H9 (cell line): ENCODE results near the gene BHLHA15. TPM values are rescaled to one million over a fixed set of nuclear protein-coding genes. Genes with fewer than 3 reads are reported as not detected.

Experiments
- DNase-seq: peaks from one replicate; pipeline ENCODE4 v3.0.0-alpha.2; 2017
- H2AFZ ChIP-seq: one replicate; pipeline ENCODE4 v1.6.1; 2013; ENCODE audit warnings: mild to moderate bottlenecking, low read length, control low read depth, moderate library complexity
- H2AK5ac ChIP-seq: 2 replicates; pipeline ENCODE4 v1.6.1; 2013; ENCODE audit warnings: low read length, control low read depth, mixed read lengths; ENCODE audit not compliant: insufficient read length
- H2BK120ac ChIP-seq: one replicate; pipeline ENCODE4 v1.6.1; 2013; ENCODE audit warnings: low read depth, mild to moderate bottlenecking, low read length, control low read depth, inconsistent platforms; ENCODE audit not compliant: poor library complexity, severe bottlenecking
- H2BK12ac ChIP-seq: 2 replicates; pipeline ENCODE4 v1.6.1; 2013; ENCODE audit warnings: low read length, control low read depth, mixed read lengths, low read depth; ENCODE audit not compliant: insufficient read length
- H2BK15ac ChIP-seq: 2 replicates; pipeline ENCODE4 v1.6.1; 2013; ENCODE audit warnings: low read depth, low read length, control low read depth
- H2BK20ac ChIP-seq: one replicate; pipeline ENCODE4 v1.6.1; 2013; ENCODE audit warnings: low read depth, mild to moderate bottlenecking, low read length, control low read depth, inconsistent platforms; ENCODE audit not compliant: poor library complexity, severe bottlenecking
- H2BK5ac ChIP-seq: 2 replicates; pipeline ENCODE4 v1.6.1; 2013; ENCODE audit warnings: low read length, control low read depth, mixed read lengths; ENCODE audit not compliant: insufficient read length
- H3K14ac ChIP-seq: 2 replicates; pipeline ENCODE4 v1.6.1; 2013; ENCODE audit warnings: low read length, control low read depth; ENCODE audit not compliant: insufficient read depth
- H3K18ac ChIP-seq: 2 replicates; pipeline ENCODE4 v1.6.1; 2013; ENCODE audit warnings: low read depth, mild to moderate bottlenecking, mixed read lengths, low read length, control low read depth; ENCODE audit not compliant: insufficient read length
- H3K23ac ChIP-seq: 2 replicates; pipeline ENCODE4 v1.6.1; 2013; ENCODE audit warnings: low read length, control low read depth, mixed read lengths, low read depth; ENCODE audit not compliant: insufficient read length
- H3K23me2 ChIP-seq: 2 replicates; pipeline ENCODE4 v1.6.1; 2013; ENCODE audit warnings: low read depth, mild to moderate bottlenecking, mixed read lengths, low read length, control low read depth; ENCODE audit not compliant: insufficient read length, poor library complexity, severe bottlenecking
- H3K27ac ChIP-seq: 2 replicates; pipeline ENCODE4 v1.5.1; 2013; ENCODE audit warnings: low read length, control low read depth, mixed read lengths, low read depth; ENCODE audit not compliant: insufficient read length
- H3K27me3 ChIP-seq: 2 replicates; pipeline ENCODE4 v1.6.1; 2013; ENCODE audit warnings: low read length, control low read depth, inconsistent platforms; ENCODE audit not compliant: insufficient read depth
- H3K4ac ChIP-seq: 2 replicates; pipeline ENCODE4 v1.6.1; 2013; ENCODE audit warnings: low read depth, mild to moderate bottlenecking, control low read depth, inconsistent platforms, low read length, moderate library complexity
- H3K4me1 ChIP-seq: 2 replicates; pipeline ENCODE4 v1.6.1; 2013; ENCODE audit warnings: low read length, control low read depth, inconsistent platforms; ENCODE audit not compliant: insufficient read depth
- H3K4me2 ChIP-seq: 2 replicates; pipeline ENCODE4 v1.6.1; 2013; ENCODE audit warnings: low read length, control low read depth, mixed read lengths; ENCODE audit not compliant: insufficient read length, insufficient read depth
- H3K56ac ChIP-seq: 2 replicates; pipeline ENCODE4 v1.6.1; 2013; ENCODE audit warnings: low read depth, mild to moderate bottlenecking, mixed read lengths, low read length, control low read depth; ENCODE audit not compliant: insufficient read length
- H3K79me1 ChIP-seq: 2 replicates; pipeline ENCODE4 v1.6.1; 2013; ENCODE audit warnings: low read depth, mild to moderate bottlenecking, moderate library complexity, low read length, control low read depth, inconsistent platforms; ENCODE audit not compliant: insufficient read depth, poor library complexity, severe bottlenecking
- H3K79me2 ChIP-seq: 2 replicates; pipeline ENCODE4 v1.6.1; 2013; ENCODE audit warnings: low read length, control low read depth, inconsistent platforms; ENCODE audit not compliant: insufficient read depth
- H3K9ac ChIP-seq: 2 replicates; pipeline ENCODE4 v1.6.1; 2013; ENCODE audit warnings: low read length, control low read depth, mixed read lengths; ENCODE audit not compliant: insufficient read length; ENCODE audit errors: extremely low read depth
- H3K9me3 ChIP-seq: one replicate; pipeline ENCODE4 v1.6.1; 2013; ENCODE audit warnings: low read depth, low read length, inconsistent platforms; ENCODE audit not compliant: control insufficient read depth
- H3T11ph ChIP-seq: one replicate; pipeline ENCODE4 v1.6.1; 2013; ENCODE audit warnings: mild to moderate bottlenecking, low read length, control low read depth, inconsistent platforms
- H4K20me1 ChIP-seq: one replicate; pipeline ENCODE4 v1.6.1; 2013; ENCODE audit not compliant: control insufficient read depth, insufficient read length, insufficient read depth
- H4K5ac ChIP-seq: 2 replicates; pipeline ENCODE4 v1.6.1; 2013; ENCODE audit warnings: low read depth, mild to moderate bottlenecking, mixed read lengths, low read length, control low read depth; ENCODE audit not compliant: insufficient read length
- H4K8ac ChIP-seq: replicated peaks from 2 replicates; pipeline ENCODE4 v1.6.1; 2013; ENCODE audit warnings: low read length, control low read depth, mixed read lengths, low read depth; ENCODE audit not compliant: insufficient read length
- H4K91ac ChIP-seq: 2 replicates; pipeline ENCODE4 v1.6.1; 2013; ENCODE audit warnings: low read depth, mild to moderate bottlenecking, moderate library complexity, mixed read lengths, low read length, control low read depth; ENCODE audit not compliant: insufficient read length
- H3K27ac Mint-ChIP-seq, 3 experiments: 2 replicates in 2 of 3; 3 replicates in 1 of 3; pipeline ENCODE4 v1.8.0; 2020 to 2021; ENCODE audit warnings: mixed read lengths in 3 of 3, mild to moderate bottlenecking in 1 of 3, moderate library complexity in 1 of 3
- H3K27me3 Mint-ChIP-seq: 2 replicates; pipeline ENCODE4 v1.8.0; 2021; ENCODE audit warnings: low read depth, mild to moderate bottlenecking, moderate library complexity, mixed read lengths
- H3K36me3 Mint-ChIP-seq, 3 experiments: 2 replicates in 2 of 3; 3 replicates in 1 of 3; pipeline ENCODE4 v1.8.0; 2020 to 2021; ENCODE audit warnings: low read depth in 3 of 3, mixed read lengths in 3 of 3; ENCODE audit not compliant: insufficient read depth in 1 of 3
- H3K4me1 Mint-ChIP-seq, 2 experiments: 2 replicates each; pipeline ENCODE4 v1.8.0; 2020; ENCODE audit warnings: mixed read lengths in 2 of 2
- H3K4me3 Mint-ChIP-seq, 2 experiments: 2 replicates in 1 of 2; 3 replicates in 1 of 2; pipeline ENCODE4 v1.8.0; 2020 to 2021; ENCODE audit warnings: mild to moderate bottlenecking in 2 of 2, mixed read lengths in 2 of 2, moderate library complexity in 1 of 2
- H3K9me3 Mint-ChIP-seq, 2 experiments: 2 replicates in 1 of 2; 3 replicates in 1 of 2; pipeline ENCODE4 v1.8.0; 2020; ENCODE audit warnings: mild to moderate bottlenecking in 2 of 2, mixed read lengths in 2 of 2, moderate library complexity in 1 of 2
- WGBS: extraction: QIAGEN DNeasy Blood & Tissue Kit; methylation state at CpG from one replicate; pipeline ENCODE4 v1.1.7; 2013; ENCODE audit warnings: missing lambda C conversion rate, low lambda C conversion rate, mixed read lengths; ENCODE audit not compliant: insufficient read length; ENCODE audit errors: extremely low coverage; 5-methylcytosine and 5-hydroxymethylcytosine counted together
- total RNA-seq: library from RNA; stranded (reverse); gene quantifications from 2 replicates; pipeline ENCODE4 v1.2.1, GENCODE V29; 2021
- TF ChIP-seq, protein P1 (sequence below): fragments of 200-600 bp; sonication (generic); conservative IDR thresholded peaks from 3 replicates; pipeline ENCODE4 v1.8.0; 2021; ENCODE audit warnings: antibody characterized with exemption, mild to moderate bottlenecking

BHLHA15 gene
- total RNA-seq, 1 experiment from 2014 or later, result 1.4 TPM

DNA sequence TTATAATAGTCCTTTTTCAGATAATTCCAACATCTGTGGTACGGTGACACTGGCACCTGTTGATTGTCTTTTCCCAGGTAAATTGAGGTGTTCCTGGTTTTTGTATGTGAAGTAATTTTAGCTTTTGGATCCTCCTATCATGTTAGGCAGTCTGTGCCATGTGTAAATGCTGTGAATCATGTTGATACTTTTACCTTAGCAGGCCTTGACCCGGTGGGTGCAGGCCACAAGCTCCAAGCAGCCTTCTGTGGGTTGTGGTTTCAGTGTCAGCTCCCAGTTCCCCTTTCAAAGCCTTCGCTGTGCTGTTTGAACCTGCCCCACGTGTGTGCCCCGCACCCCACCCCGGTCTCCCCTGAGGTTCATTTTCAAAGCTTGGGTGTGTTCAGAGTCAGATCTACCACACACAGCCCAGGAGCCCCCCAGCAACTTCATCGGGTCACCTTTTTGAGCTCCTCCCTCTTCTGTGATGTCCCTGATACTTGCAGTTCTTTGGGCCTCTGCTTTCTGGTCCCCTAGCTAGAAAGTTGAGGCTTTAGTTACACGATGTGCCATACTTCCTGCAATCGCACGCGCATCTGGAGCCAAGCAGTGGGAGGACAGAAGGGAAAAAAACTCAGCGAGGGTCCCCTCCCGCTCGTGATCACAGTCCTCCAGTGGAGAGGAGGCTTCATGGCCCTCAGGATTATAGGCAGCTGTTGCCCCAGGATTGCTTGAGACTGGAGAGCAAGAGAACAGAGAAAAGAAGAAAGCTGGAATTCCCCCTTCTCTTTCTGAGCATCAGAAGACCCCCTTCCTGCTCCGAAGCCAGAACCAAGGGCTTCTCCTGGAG is 8.7 kb upstream of the BHLHA15 start:
- Histone ChIP-seq H2BK12ac (no peak overlapping the region), H3K9ac (no peak overlapping the region), H2BK120ac (no peak overlapping the region), H3K56ac (no peak overlapping the region), H4K20me1 (no peaks in the 10 kb centered on the region), H3T11ph (no peak overlapping the region), H3K27ac (no peak overlapping the region), H3K4me2 (no peak overlapping the region), H3K23me2 (no peaks in the 10 kb centered on the region), H3K23ac (no peak overlapping the region), H3K79me2 (0 out of 2 replicates have a peak, but pooled peaks cover 3% of the 10 kb centered on the region), H2BK15ac (no peak overlapping the region), H4K8ac (no peak overlapping the region), H2BK5ac (no peak overlapping the region), H3K14ac (no peak overlapping the region), H3K4me1 (no peaks in the 10 kb centered on the region), H3K4ac (no peak overlapping the region), H3K9me3 (no peaks in the 10 kb centered on the region), H3K79me1 (no peaks in the 10 kb centered on the region), H2AK5ac (no peak overlapping the region), H3K18ac (no peak overlapping the region), H4K91ac (no peak overlapping the region), H2BK20ac (no peak overlapping the region), H4K5ac (no peak overlapping the region), H2AFZ (no peak overlapping the region), H3K27me3 (no peaks in the 10 kb centered on the region)
- TF ChIP-seq, protein P1, sequence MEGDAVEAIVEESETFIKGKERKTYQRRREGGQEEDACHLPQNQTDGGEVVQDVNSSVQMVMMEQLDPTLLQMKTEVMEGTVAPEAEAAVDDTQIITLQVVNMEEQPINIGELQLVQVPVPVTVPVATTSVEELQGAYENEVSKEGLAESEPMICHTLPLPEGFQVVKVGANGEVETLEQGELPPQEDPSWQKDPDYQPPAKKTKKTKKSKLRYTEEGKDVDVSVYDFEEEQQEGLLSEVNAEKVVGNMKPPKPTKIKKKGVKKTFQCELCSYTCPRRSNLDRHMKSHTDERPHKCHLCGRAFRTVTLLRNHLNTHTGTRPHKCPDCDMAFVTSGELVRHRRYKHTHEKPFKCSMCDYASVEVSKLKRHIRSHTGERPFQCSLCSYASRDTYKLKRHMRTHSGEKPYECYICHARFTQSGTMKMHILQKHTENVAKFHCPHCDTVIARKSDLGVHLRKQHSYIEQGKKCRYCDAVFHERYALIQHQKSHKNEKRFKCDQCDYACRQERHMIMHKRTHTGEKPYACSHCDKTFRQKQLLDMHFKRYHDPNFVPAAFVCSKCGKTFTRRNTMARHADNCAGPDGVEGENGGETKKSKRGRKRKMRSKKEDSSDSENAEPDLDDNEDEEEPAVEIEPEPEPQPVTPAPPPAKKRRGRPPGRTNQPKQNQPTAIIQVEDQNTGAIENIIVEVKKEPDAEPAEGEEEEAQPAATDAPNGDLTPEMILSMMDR, result no peak
- H3K27ac Mint-ChIP-seq, result peak overlapping the region; percentile 63 to 76 (median 72); a peak in 4 of 7 replicates
- H3K4me1 Mint-ChIP-seq, result no peaks in the 10 kb centered on the region
- no peaks in the 10 kb centered on the region for H3K9me3 Mint-ChIP-seq
- no peak for DNase-seq
- peaks cover 13 to 34% (median 29%) of the 10 kb centered on the region in 3 experiments; a peak in 6 of 7 replicates for H3K36me3 Mint-ChIP-seq
- H3K4me3 Mint-ChIP-seq, result no peak overlapping the region
- no peaks in the 10 kb centered on the region for H3K27me3 Mint-ChIP-seq
- WGBS, result no CpG with 5 or more reads among the region's 15 CpGs
